Activated naive CD8-positive, alpha-beta T cell treated with anti-CD3 and anti-CD28 coated beads, Interleukin-2, amount 10 ng/mL, durations not matched to agents 7 days and 5 days (primary cell): ENCODE results near the gene CHST4. TPM values are rescaled to one million over a fixed set of nuclear protein-coding genes. Genes with fewer than 3 reads are reported as not detected.

Source experiments
- ATAC-seq: fragments of 150-1000 bp; cut with Tn5 transposase; one replicate; pipeline ENCODE4 v1.10.0; 2021; ENCODE audit warnings: low read depth, moderate library complexity
- POLR2A ChIA-PET: fragments of 350-600 bp; sonication (Branson Sonifier 250); formaldehyde crosslinking; loops from one replicate; lab custom pipeline; 2021; ENCODE audit warnings: antibody characterized with exemption; lab: Charles Lee
- DNase-seq: peaks from one replicate; pipeline ENCODE4 v3.0.0; 2021
- H3K27ac Mint-ChIP-seq: one replicate; pipeline ENCODE4 v1.8.0; 2022; ENCODE audit warnings: mild to moderate bottlenecking, mixed read lengths
- H3K27me3 Mint-ChIP-seq: one replicate; pipeline ENCODE4 v1.8.0; 2022; ENCODE audit warnings: mild to moderate bottlenecking, moderate library complexity, mixed read lengths
- H3K36me3 Mint-ChIP-seq: one replicate; pipeline ENCODE4 v1.8.0; 2021; ENCODE audit warnings: mild to moderate bottlenecking, mixed read lengths
- H3K4me1 Mint-ChIP-seq: one replicate; pipeline ENCODE4 v1.8.0; 2021; ENCODE audit warnings: mixed read lengths
- H3K4me3 Mint-ChIP-seq: one replicate; pipeline ENCODE4 v1.8.0; 2022; ENCODE audit warnings: mild to moderate bottlenecking, moderate library complexity, mixed read lengths
- H3K9me3 Mint-ChIP-seq: one replicate; pipeline ENCODE4 v1.8.0; 2021; ENCODE audit warnings: mixed read lengths
- total RNA-seq, 2 experiments: library from RNA; stranded (reverse); gene quantifications; one replicate each; pipeline ENCODE4 v1.2.3, GENCODE V29; 2021

CHST4 gene
- not detected for total RNA-seq

DNA sequence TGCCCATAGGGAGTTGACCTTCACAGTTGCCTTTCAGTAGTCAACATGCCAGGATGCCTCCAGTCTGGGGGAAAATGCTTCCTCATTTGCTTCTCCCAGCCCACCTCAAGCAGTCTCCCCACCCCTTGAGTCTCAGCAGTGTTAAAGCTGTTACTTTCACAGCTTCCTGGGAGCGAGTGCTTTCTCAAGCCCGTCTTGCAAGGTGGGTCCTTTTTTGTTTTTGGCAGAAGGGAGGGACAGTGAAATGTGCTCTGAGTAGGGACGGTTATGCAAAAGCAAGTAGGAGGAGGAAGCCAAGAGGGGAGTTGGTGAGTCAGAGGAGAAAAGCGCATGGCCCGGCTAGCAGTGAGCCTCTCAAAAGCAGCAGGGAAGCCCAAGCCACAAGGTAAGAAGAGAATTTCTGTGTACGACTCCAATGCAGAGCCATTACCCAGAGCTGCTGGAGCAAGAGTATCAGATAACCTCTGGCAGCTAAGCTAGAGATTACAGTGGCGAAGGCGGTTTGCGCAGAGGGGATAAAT is at the start of gene CHST4:
TSS of gene CHST4 (plus strand) at position 316 of the 521 bp plus-strand sequence. CDS start 10,252 bp downstream, outside the sequence.
- peaks cover 3% of the 10 kb centered on the region for H3K4me1 Mint-ChIP-seq
- peaks cover 26% of the 10 kb centered on the region for H3K27me3 Mint-ChIP-seq
- POLR2A ChIA-PET, result no interaction called here
- no peak for DNase-seq
- H3K27ac Mint-ChIP-seq, result no peak within 1 kb of the TSS
- H3K9me3 Mint-ChIP-seq, result no peaks in the 10 kb centered on the region
- no peak within 1 kb of the TSS for H3K4me3 Mint-ChIP-seq
- no peak for ATAC-seq
- H3K36me3 Mint-ChIP-seq, result no peaks in the 10 kb centered on the region

DNA sequence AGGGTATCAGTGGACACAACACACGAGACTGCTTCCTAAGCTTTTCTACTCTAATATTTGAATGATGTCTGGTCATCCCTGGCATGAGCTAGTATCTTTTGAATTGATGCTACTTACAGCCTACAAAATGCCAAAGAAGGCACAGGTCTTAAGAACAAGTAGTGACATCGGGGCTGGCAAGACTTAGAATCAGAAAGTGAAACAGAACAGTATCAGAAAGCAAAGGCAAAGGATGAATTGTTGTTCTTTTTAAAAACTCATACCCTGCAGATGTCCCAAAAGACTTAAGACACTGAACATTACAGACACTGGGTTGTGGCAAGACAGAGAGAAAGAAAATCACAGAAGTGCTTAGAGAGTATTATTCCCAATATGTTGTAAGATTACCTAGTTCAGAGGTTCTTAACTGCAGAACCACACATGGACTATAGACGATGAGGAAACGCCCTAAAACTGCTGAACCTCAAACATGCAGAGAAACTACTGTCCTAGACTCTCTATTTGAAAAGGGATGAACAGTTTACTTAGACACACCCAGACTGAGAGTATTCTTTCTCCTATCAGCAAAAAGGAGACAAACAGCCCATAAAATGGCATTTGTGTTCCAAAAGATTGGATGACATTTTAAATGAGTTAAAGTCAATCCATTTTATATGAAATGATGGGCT is 49.6 kb upstream of the CHST4 start:
- POLR2A ChIA-PET, result no interaction called here

DNA sequence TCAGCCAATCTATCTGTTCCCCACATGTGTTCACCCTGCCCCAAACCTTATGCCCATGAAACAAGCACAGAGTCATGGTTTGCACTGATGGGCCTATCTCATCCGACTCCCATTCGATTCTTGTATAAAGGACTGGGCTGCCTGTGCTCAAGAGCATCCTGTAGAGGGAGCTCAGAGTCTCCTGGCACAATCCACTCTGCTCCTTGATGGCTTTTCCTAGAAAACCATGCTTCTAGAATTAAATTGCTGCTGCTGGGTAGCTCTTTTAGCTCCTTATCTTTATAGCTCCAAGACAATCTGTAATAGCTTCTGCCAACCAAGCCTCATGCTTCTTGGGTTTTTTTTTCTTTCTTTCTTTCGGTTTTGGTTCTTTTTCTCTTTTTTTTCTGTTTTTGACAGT is 46.8 kb upstream of the CHST4 start:
- Mint-ChIP-seq H3K36me3 (peaks cover 2% of the 10 kb centered on the region), H3K27me3 (no peaks in the 10 kb centered on the region), H3K27ac (no peak overlapping the region), H3K9me3 (no peaks in the 10 kb centered on the region), H3K4me3 (no peak overlapping the region), H3K4me1 (peaks cover 18% of the 10 kb centered on the region)
- ATAC-seq, result no peak
- no peak for DNase-seq
- POLR2A ChIA-PET, result no interaction called here

More for the DNA sequence above, 49.6 kb upstream of the CHST4 start:
- H3K36me3 Mint-ChIP-seq, result peaks cover 2% of the 10 kb centered on the region
- DNase-seq, result no peak
- H3K4me3 Mint-ChIP-seq, result no peak overlapping the region
- H3K27ac Mint-ChIP-seq, result no peak overlapping the region
- ATAC-seq, result no peak
- H3K4me1 Mint-ChIP-seq, result peaks cover 10% of the 10 kb centered on the region
- H3K27me3 Mint-ChIP-seq, result no peaks in the 10 kb centered on the region
- no peaks in the 10 kb centered on the region for H3K9me3 Mint-ChIP-seq

- Mint-ChIP-seq H3K27me3 (no peaks in the 10 kb centered on the region), H3K9me3 (no peaks in the 10 kb centered on the region), H3K27ac (no peak overlapping the region), H3K4me1 (peaks cover 21% of the 10 kb centered on the region), H3K4me3 (no peak overlapping the region), H3K36me3 (peaks cover 2% of the 10 kb centered on the region)
- DNase-seq, result no peak
- no peak for ATAC-seq
- POLR2A ChIA-PET, result no interaction called here
Measured at GRCh38 chr16:71480956-71481355, 45.3 kb upstream of the CHST4 start.

DNA sequence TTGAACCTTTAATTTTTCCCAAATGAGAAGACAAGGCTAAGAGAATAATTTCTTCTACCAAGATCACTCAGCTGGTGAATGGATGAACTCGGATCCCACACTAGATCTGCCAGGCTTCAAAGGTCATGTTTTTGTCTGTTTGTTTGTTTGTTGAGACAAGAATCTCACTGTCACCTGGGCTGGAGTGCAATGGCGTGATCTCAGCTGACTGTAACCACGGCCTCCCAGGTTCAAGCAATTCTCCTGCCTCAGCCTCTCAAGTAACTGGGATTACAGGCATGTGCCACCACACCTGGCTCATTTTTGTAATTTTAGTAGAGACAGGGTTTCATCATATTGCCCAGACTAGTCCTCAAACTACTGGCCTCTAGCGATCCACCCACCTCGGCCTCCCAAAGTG is 43.7 kb upstream of the CHST4 start:
- H3K27ac Mint-ChIP-seq, result no peak overlapping the region
- H3K4me1 Mint-ChIP-seq, result peaks cover 19% of the 10 kb centered on the region
- ATAC-seq (no peak), DNase-seq (no peak)
- H3K4me3 Mint-ChIP-seq, result no peak overlapping the region
- no peaks in the 10 kb centered on the region for H3K36me3 Mint-ChIP-seq
- H3K9me3 Mint-ChIP-seq, result no peaks in the 10 kb centered on the region
- POLR2A ChIA-PET, result interaction anchor here (2.6 kb wide), 1 partner anchor 21 kb away, joined by 16 read pairs; the partner anchor contains the start of gene ZNF23
- no peaks in the 10 kb centered on the region for H3K27me3 Mint-ChIP-seq

DNA sequence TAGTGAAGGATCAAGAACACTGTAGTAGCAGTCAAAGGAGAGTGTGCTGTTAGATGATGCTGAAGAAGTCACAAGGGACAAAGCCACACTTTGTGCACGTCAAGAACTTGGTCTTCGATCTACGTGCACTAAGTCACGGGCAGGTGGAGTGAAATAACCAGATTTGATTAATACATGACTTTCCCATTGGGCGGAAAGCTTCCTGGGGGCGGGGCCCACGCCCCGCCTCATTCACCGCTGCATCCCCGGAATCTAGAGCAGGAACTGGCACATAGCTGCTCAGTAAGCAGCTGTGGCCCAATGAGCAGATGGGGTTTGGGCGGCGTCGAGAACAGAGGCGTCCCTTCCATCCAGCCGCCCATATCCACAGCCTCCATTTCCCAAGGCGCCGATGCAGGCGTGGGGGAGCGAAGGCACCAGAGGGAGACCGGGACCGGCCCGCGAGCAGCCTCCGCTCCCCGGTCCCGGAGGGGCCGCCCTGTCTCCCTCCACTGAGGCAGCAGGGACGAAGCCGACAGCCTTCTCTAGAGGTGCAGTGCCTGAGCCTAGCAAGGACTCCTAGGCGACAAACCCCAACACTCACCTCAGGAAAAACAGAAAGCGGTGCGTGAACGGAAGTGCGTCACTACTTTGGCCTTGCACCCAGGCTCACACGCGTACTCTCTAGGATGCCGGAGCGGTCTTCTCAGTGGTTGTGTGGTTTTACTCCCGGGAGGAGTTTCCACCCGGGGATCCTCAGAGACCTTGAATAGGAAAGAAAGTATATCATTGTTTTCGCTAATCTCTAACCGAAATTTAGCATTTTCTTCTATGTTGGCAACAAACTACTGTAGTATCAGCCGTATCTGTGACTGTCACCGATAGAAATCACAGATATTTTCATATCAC is 42.0 kb upstream of the CHST4 start:
- Mint-ChIP-seq H3K9me3 (no peaks in the 10 kb centered on the region), H3K36me3 (no peaks in the 10 kb centered on the region), H3K4me3 (peak overlapping the region; percentile 89), H3K4me1 (peaks cover 18% of the 10 kb centered on the region), H3K27me3 (no peaks in the 10 kb centered on the region), H3K27ac (peak overlapping the region; percentile 85)
- POLR2A ChIA-PET, result interaction anchor here (2.6 kb wide), 1 partner anchor 22 kb away, joined by 16 read pairs; the partner anchor contains the start of gene ZNF23
- DNase-seq (peak; percentile 72), ATAC-seq (peak; percentile 85)

DNA sequence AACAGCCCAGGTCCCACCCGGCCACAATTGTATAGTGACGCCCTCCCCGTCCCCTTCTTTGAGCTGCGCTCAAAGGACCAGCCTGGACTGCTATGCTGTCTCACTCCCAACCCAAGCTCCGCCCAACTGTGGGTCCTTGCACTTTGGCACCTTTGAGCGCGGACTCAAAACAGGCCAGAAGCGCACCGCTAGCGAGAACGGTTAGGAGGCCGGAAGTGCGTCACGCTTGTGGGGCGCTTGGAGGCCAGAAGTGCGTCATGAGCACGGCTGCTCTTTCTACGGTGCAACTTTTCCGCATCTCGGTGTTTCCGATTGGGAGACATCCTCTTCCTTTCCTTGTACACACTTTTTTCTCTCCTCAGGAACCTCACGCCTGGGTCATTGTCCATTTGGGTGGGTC is 37.1 kb upstream of the CHST4 start, which contains the start of gene ZNF19:
TSS of gene ZNF19 (minus strand) at position 203 of the 400 bp plus-strand sequence. CDS start 7,210 bp downstream, outside the sequence.
- no peak within 1 kb of the TSS for H3K4me3 Mint-ChIP-seq
- POLR2A ChIA-PET, result no interaction called here

GRCh38 chr16:71490361-71490760 is 35.9 kb upstream of the CHST4 start:
- no peak for DNase-seq
- ATAC-seq, result no peak
- Mint-ChIP-seq H3K4me3 (no peak overlapping the region), H3K27ac (no peak overlapping the region), H3K27me3 (peaks cover 2% of the 10 kb centered on the region), H3K4me1 (no peaks in the 10 kb centered on the region), H3K9me3 (no peaks in the 10 kb centered on the region), H3K36me3 (no peaks in the 10 kb centered on the region)
- POLR2A ChIA-PET, result no interaction called here

More for the DNA sequence above, 37.1 kb upstream of the CHST4 start, which contains the start of gene ZNF19:
- Mint-ChIP-seq H3K9me3 (no peaks in the 10 kb centered on the region), H3K27me3 (peaks cover 2% of the 10 kb centered on the region), H3K4me1 (peaks cover 3% of the 10 kb centered on the region), H3K27ac (no peak within 1 kb of the TSS), H3K36me3 (no peaks in the 10 kb centered on the region)
- no peak for ATAC-seq
- DNase-seq, result no peak

GRCh38 chr16:71491054-71491453 is 35.2 kb upstream of the CHST4 start:
- Mint-ChIP-seq H3K36me3 (no peaks in the 10 kb centered on the region), H3K27ac (no peak overlapping the region), H3K4me3 (no peak overlapping the region), H3K9me3 (no peaks in the 10 kb centered on the region), H3K4me1 (no peaks in the 10 kb centered on the region), H3K27me3 (peaks cover 2% of the 10 kb centered on the region)
- ATAC-seq (no peak), DNase-seq (no peak)
- POLR2A ChIA-PET, result no interaction called here

DNA sequence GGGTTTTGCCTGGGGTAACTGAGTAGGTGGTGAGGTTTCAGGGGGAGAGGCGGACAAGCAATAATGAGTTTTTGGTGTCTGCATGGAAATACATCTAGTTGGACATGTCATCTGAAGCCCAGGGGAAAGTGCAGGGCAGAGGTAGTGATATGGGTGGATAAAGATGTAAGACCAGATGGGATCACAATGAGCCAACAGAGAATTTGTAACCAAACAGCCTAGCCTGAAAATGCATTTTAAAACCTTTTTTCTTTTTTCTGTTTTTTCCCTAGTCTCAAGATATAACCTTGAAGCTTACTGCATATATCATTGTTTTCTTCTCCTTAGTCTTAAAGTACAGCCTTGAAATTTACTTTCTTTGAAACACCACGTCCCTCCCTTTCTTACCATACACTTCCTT is 33.4 kb upstream of the CHST4 start:
- Mint-ChIP-seq H3K4me1 (no peaks in the 10 kb centered on the region), H3K4me3 (no peak overlapping the region), H3K36me3 (no peaks in the 10 kb centered on the region), H3K27ac (no peak overlapping the region), H3K27me3 (peaks cover 2% of the 10 kb centered on the region), H3K9me3 (no peaks in the 10 kb centered on the region)
- ATAC-seq, result no peak
- POLR2A ChIA-PET, result no interaction called here
- no peak for DNase-seq

GRCh38 chr16:71493213-71493612 is 33.0 kb upstream of the CHST4 start:
- no peak for ATAC-seq
- H3K27ac Mint-ChIP-seq, result no peak overlapping the region
- H3K9me3 Mint-ChIP-seq, result no peaks in the 10 kb centered on the region

GRCh38 chr16:71498031-71498430 is 28.2 kb upstream of the CHST4 start:
- Mint-ChIP-seq H3K27ac (no peak overlapping the region), H3K4me3 (no peak overlapping the region), H3K9me3 (no peaks in the 10 kb centered on the region), H3K4me1 (peaks cover 3% of the 10 kb centered on the region), H3K27me3 (peaks cover 4% of the 10 kb centered on the region), H3K36me3 (no peaks in the 10 kb centered on the region)
- POLR2A ChIA-PET, result no interaction called here
- DNase-seq, result no peak
- ATAC-seq, result no peak

More at GRCh38 chr16:71493213-71493612, 33.0 kb upstream of the CHST4 start:
- POLR2A ChIA-PET, result no interaction called here
- peaks cover 2% of the 10 kb centered on the region for H3K27me3 Mint-ChIP-seq
- DNase-seq, result no peak
- no peaks in the 10 kb centered on the region for H3K4me1 Mint-ChIP-seq
- H3K36me3 Mint-ChIP-seq, result no peaks in the 10 kb centered on the region
- no peak overlapping the region for H3K4me3 Mint-ChIP-seq

DNA sequence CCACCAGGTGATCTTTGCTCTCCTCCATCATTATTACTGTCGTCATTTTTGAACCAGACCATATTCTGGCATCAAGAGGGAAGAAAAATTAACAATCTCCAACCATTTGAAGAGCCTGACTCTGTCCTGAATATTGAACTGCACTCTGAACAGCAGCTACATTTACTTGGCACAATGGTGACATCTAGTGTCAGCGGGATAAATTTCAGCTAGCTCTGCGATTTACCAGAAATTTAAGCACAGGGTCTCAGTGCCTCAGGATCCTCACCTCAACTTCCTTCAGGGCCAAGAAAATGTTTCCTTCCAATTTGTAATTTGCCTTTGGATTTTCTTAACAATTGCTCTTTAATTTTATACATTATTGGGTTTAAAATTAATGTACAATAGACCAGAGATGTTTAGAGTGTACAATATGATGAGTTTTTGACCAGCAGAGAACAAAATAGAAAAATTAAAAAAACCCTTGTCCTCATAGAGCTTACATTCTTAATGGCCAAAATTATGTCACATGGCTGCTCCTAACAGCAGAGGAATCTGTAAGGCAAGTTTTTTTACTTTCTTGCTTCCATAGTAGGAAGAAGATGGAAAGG is 26.4 kb upstream of the CHST4 start:
- peak; percentile 70 for ATAC-seq
- POLR2A ChIA-PET, result no interaction called here
- Mint-ChIP-seq H3K36me3 (no peaks in the 10 kb centered on the region), H3K4me3 (no peak overlapping the region), H3K27me3 (peaks cover 5% of the 10 kb centered on the region), H3K27ac (no peak overlapping the region), H3K4me1 (peaks cover 3% of the 10 kb centered on the region), H3K9me3 (no peaks in the 10 kb centered on the region)
- DNase-seq, result no peak
